ENCODE data around the gene C17orf100.

DNA sequence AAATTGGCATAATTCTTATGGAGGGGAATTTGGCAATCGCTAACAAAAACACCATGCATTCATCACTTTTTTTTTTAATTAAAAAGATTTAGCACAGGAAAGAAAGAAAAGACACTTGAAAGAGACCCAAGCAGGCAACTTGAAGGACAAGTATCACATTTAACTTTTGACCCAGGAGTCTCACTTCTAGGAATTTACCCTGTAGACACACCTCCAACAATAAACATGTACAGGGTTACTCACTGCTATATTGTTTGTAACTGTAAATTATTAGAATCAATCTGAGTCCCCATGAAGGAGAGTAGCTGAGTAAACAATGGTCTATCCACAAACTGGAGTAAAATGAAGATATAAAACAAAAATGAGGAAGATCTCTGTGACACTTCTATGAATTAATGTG, 21.2 kb upstream of the C17orf100 start:
- TF ChIP-seq, protein P1, sequence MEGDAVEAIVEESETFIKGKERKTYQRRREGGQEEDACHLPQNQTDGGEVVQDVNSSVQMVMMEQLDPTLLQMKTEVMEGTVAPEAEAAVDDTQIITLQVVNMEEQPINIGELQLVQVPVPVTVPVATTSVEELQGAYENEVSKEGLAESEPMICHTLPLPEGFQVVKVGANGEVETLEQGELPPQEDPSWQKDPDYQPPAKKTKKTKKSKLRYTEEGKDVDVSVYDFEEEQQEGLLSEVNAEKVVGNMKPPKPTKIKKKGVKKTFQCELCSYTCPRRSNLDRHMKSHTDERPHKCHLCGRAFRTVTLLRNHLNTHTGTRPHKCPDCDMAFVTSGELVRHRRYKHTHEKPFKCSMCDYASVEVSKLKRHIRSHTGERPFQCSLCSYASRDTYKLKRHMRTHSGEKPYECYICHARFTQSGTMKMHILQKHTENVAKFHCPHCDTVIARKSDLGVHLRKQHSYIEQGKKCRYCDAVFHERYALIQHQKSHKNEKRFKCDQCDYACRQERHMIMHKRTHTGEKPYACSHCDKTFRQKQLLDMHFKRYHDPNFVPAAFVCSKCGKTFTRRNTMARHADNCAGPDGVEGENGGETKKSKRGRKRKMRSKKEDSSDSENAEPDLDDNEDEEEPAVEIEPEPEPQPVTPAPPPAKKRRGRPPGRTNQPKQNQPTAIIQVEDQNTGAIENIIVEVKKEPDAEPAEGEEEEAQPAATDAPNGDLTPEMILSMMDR (IDR thresholded peaks at IDR 0.05), result no peak
- TF ChIP-seq POLR2A (IDR thresholded peaks at IDR 0.05), result no peak

Data from esophagus squamous epithelium (tissue), 4 donors.